ENCODE data around the gene ACTN3.

- TF ChIP-seq POLR2AphosphoS5 (IDR thresholded peaks at IDR 0.05), result no peak
- TF ChIP-seq, protein P1, sequence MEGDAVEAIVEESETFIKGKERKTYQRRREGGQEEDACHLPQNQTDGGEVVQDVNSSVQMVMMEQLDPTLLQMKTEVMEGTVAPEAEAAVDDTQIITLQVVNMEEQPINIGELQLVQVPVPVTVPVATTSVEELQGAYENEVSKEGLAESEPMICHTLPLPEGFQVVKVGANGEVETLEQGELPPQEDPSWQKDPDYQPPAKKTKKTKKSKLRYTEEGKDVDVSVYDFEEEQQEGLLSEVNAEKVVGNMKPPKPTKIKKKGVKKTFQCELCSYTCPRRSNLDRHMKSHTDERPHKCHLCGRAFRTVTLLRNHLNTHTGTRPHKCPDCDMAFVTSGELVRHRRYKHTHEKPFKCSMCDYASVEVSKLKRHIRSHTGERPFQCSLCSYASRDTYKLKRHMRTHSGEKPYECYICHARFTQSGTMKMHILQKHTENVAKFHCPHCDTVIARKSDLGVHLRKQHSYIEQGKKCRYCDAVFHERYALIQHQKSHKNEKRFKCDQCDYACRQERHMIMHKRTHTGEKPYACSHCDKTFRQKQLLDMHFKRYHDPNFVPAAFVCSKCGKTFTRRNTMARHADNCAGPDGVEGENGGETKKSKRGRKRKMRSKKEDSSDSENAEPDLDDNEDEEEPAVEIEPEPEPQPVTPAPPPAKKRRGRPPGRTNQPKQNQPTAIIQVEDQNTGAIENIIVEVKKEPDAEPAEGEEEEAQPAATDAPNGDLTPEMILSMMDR (IDR thresholded peaks at IDR 0.05; ENCODE audit: poor library complexity, severe bottlenecking), result no peak
- no peak for TF ChIP-seq EZH2 (IDR thresholded peaks at IDR 0.05; ENCODE audit: borderline replicate concordance, insufficient read depth, low read length, poor library complexity, severe bottlenecking)
- TF ChIP-seq EP300 (conservative IDR thresholded peaks at IDR 0.05; ENCODE audit: poor library complexity, severe bottlenecking), result no peak
- TF ChIP-seq SMC3 (conservative IDR thresholded peaks at IDR 0.05; ENCODE audit: poor library complexity), result no peak
- no peak for TF ChIP-seq RAD21 (conservative IDR thresholded peaks at IDR 0.05)
- TF ChIP-seq, protein P2, sequence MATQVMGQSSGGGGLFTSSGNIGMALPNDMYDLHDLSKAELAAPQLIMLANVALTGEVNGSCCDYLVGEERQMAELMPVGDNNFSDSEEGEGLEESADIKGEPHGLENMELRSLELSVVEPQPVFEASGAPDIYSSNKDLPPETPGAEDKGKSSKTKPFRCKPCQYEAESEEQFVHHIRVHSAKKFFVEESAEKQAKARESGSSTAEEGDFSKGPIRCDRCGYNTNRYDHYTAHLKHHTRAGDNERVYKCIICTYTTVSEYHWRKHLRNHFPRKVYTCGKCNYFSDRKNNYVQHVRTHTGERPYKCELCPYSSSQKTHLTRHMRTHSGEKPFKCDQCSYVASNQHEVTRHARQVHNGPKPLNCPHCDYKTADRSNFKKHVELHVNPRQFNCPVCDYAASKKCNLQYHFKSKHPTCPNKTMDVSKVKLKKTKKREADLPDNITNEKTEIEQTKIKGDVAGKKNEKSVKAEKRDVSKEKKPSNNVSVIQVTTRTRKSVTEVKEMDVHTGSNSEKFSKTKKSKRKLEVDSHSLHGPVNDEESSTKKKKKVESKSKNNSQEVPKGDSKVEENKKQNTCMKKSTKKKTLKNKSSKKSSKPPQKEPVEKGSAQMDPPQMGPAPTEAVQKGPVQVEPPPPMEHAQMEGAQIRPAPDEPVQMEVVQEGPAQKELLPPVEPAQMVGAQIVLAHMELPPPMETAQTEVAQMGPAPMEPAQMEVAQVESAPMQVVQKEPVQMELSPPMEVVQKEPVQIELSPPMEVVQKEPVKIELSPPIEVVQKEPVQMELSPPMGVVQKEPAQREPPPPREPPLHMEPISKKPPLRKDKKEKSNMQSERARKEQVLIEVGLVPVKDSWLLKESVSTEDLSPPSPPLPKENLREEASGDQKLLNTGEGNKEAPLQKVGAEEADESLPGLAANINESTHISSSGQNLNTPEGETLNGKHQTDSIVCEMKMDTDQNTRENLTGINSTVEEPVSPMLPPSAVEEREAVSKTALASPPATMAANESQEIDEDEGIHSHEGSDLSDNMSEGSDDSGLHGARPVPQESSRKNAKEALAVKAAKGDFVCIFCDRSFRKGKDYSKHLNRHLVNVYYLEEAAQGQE (IDR thresholded peaks at IDR 0.05; ENCODE audit: borderline replicate concordance), result no peak
Observed at GRCh38 chr11:66580803-66581202, 34.1 kb downstream of the ACTN3 start.

Measured in neural cell (in vitro differentiated cells).